ENCODE results near the gene DENND1B.

The DENND1B gene

GRCh38 chr1:197775282-197776262 lies at the start of gene DENND1B:
Gene DENND1B, minus strand, starts transcription at chr1:197775480. Its CDS starts 325 bp downstream, at chr1:197775155.
- DNase-seq (ENCODE audit: insufficient read length, low spot score) (peak; percentile 41), FAIRE-seq (no peak)

GRCh38 chr1:197814306-197814705 lies 39.0 kb upstream of the DENND1B start:
- FAIRE-seq (no peak), DNase-seq (ENCODE audit: insufficient read length, low spot score) (no peak)

GRCh38 chr1:197813741-197814140 lies 38.5 kb upstream of the DENND1B start:
- DNase-seq (ENCODE audit: insufficient read length, low spot score) (no peak), FAIRE-seq (no peak)

- no peak for DNase-seq (ENCODE audit: insufficient read length, low spot score)
These were observed 36.5 kb upstream of the DENND1B start for GRCh38 chr1:197811769-197812168.

GRCh38 chr1:197810812-197811211 lies 35.5 kb upstream of the DENND1B start:
- FAIRE-seq = no peak

More at GRCh38 chr1:197811769-197812168, 36.5 kb upstream of the DENND1B start:
- no peak for FAIRE-seq

GRCh38 chr1:197808880-197809279 lies 33.6 kb upstream of the DENND1B start:
- DNase-seq (ENCODE audit: insufficient read length, low spot score) (no peak), FAIRE-seq (no peak)

More at GRCh38 chr1:197810812-197811211, 35.5 kb upstream of the DENND1B start:
- DNase-seq (ENCODE audit: insufficient read length, low spot score) = no peak

GRCh38 chr1:197807739-197808453 lies 32.6 kb upstream of the DENND1B start:
- FAIRE-seq = no peak
- DNase-seq (ENCODE audit: insufficient read length, low spot score) = no peak

- DNase-seq (ENCODE audit: insufficient read length, low spot score) (no peak), FAIRE-seq (no peak)
These were observed 31.9 kb upstream of the DENND1B start for GRCh38 chr1:197807216-197807615.

- no peak for DNase-seq (ENCODE audit: insufficient read length, low spot score)
- FAIRE-seq = no peak
These were observed 31.4 kb upstream of the DENND1B start for GRCh38 chr1:197806718-197807117.

- DNase-seq (ENCODE audit: insufficient read length, low spot score) = no peak
These were observed 26.4 kb upstream of the DENND1B start for GRCh38 chr1:197801684-197802083.

GRCh38 chr1:197801111-197801482 lies 25.8 kb upstream of the DENND1B start:
- no peak for FAIRE-seq
- DNase-seq (ENCODE audit: insufficient read length, low spot score) = no peak

More at GRCh38 chr1:197801684-197802083, 26.4 kb upstream of the DENND1B start:
- no peak for FAIRE-seq

- no peak for DNase-seq (ENCODE audit: insufficient read length, low spot score)
- no peak for FAIRE-seq
These were observed 25.3 kb upstream of the DENND1B start for GRCh38 chr1:197800379-197801110.

GRCh38 chr1:197799271-197799670 lies 24.0 kb upstream of the DENND1B start:
- DNase-seq (ENCODE audit: insufficient read length, low spot score) = no peak
- FAIRE-seq = no peak

GRCh38 chr1:197798492-197798891 lies 23.2 kb upstream of the DENND1B start:
- no peak for DNase-seq (ENCODE audit: insufficient read length, low spot score)

GRCh38 chr1:197797010-197797409 lies 21.7 kb upstream of the DENND1B start:
- FAIRE-seq (no peak), DNase-seq (ENCODE audit: insufficient read length, low spot score) (no peak)

More at GRCh38 chr1:197798492-197798891, 23.2 kb upstream of the DENND1B start:
- FAIRE-seq = no peak

GRCh38 chr1:197788741-197789739 lies 13.8 kb upstream of the DENND1B start:
- DNase-seq (ENCODE audit: insufficient read length, low spot score) = no peak
- FAIRE-seq = no peak

- no peak for FAIRE-seq
These were observed 12.6 kb upstream of the DENND1B start for GRCh38 chr1:197787623-197788536.

GRCh38 chr1:197787056-197787455 lies 11.8 kb upstream of the DENND1B start:
- DNase-seq (ENCODE audit: insufficient read length, low spot score) (no peak), FAIRE-seq (no peak)

More at GRCh38 chr1:197787623-197788536, 12.6 kb upstream of the DENND1B start:
- no peak for DNase-seq (ENCODE audit: insufficient read length, low spot score)
